Adrenal gland (tissue), 5 donors: ENCODE data around the gene SPATA16.

Experiments
- POLR2A ChIP-seq, 2 donors: fragments of 450-650 bp; IDR thresholded peaks; one replicate each; pipeline ENCODE4 v1.6.1; 2017; ENCODE audit warnings: antibody characterized with exemption in 2 of 2, mild to moderate bottlenecking in 2 of 2, moderate library complexity in 1 of 2
- TF ChIP-seq, protein P1 (sequence below), 6 experiments: fragments of 450-650 bp in 4 of 6; fragments of 200-600 bp in 2 of 6; sonication (generic) in 1 of 6; IDR thresholded peaks; 1 replicate in 5 of 6; 2 replicates in 1 of 6; pipeline versions ENCODE4 v1.5.1 to v1.8.0; 2016 to 2021; ENCODE audit warnings: antibody characterized with exemption in 6 of 6, mild to moderate bottlenecking in 2 of 6, moderate library complexity in 1 of 6
- donor health status: DM: no; HTN: no; CAD: no.

DNA sequence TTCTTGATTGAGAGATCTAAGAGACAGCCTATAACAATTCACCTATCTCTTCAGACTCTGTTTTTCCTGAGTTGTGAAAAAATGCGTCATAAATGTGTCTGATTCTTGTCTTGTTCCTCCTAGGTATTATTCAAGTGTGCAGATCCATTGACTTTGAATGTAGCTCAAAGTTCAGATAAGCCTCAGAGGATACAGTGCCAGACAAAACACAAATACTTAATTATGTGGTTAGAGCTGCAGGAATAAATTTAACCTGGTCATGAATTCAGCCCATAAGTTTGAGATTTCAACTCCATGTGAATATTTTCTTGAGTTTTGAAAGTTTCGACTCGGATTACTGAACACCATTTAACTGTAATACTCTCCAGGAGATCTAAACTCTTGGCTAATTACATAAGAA lies 216.5 kb downstream of the SPATA16 start:
- TF ChIP-seq, protein P1, sequence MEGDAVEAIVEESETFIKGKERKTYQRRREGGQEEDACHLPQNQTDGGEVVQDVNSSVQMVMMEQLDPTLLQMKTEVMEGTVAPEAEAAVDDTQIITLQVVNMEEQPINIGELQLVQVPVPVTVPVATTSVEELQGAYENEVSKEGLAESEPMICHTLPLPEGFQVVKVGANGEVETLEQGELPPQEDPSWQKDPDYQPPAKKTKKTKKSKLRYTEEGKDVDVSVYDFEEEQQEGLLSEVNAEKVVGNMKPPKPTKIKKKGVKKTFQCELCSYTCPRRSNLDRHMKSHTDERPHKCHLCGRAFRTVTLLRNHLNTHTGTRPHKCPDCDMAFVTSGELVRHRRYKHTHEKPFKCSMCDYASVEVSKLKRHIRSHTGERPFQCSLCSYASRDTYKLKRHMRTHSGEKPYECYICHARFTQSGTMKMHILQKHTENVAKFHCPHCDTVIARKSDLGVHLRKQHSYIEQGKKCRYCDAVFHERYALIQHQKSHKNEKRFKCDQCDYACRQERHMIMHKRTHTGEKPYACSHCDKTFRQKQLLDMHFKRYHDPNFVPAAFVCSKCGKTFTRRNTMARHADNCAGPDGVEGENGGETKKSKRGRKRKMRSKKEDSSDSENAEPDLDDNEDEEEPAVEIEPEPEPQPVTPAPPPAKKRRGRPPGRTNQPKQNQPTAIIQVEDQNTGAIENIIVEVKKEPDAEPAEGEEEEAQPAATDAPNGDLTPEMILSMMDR (IDR thresholded peaks at IDR 0.05): no peak
- TF ChIP-seq POLR2A (IDR thresholded peaks at IDR 0.05): no peak
